Dermis microvascular lymphatic vessel endothelial cell (primary cell): ENCODE measurements around the gene UBE2Q2. TPM values are rescaled to one million over a fixed set of nuclear protein-coding genes. Genes with fewer than 3 reads are reported as not detected.
"Not testable (repeated sequence)": the region's sequence is repeated elsewhere in the genome, so short reads cannot be mapped to it uniquely, and the experiment has no call there.

Experiments
- DNase-seq, 2 donors: peaks; one replicate each; pipeline versions ENCODE4 v3.0.0 to v3.0.0-alpha.2; 2010; ENCODE audit warnings: low read depth in 2 of 2
- total RNA-seq: library from RNA; depleted of rRNA; stranded (reverse); fragments of >200 nt; gene quantifications from 2 replicates; pipeline ENCODE4 v1.2.1, GENCODE V29; 2014

Gene UBE2Q2
- total RNA-seq, 1 donor from 2014 or later, result 44.2 TPM

DNA sequence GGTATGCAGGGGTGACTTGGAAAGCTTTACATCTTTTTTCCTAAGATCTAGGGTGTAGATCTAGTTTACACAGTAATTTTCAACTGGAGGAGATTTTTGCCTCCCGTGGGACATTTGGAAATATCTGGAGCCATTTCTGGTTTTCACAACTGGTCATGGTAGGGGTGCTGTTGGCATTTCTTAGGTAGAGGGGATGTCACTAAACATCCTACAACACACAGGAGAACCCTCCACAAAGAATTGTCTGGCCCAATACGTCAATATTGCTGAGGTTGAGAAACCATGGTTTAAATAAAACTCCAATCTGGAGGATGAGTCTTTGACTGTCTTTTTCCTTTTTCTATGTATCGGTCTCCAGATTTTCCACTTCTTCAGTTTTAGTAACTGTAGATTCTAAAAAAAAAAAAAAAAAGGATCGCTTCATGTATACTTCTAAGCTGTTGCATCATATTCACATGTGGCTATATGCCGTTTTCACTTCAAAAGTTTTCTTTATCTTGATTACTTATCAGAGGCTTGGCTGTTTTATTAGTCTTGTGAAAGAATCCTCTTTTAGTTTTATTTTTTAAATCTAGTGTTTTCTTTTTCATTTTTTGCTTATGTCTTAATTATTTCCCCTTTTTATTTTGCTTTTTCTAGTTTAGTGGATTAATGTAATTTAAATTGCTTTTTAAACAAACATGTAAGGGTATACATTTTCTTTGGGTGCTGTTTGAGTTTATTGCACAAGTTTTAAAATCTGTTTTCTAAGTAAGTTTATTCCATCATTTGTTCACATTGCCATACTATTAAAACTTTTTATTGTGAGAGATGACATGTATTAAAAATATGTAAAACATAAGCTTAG lies 21.2 kb downstream of the UBE2Q2 start:
- DNase-seq, result no peak

DNA sequence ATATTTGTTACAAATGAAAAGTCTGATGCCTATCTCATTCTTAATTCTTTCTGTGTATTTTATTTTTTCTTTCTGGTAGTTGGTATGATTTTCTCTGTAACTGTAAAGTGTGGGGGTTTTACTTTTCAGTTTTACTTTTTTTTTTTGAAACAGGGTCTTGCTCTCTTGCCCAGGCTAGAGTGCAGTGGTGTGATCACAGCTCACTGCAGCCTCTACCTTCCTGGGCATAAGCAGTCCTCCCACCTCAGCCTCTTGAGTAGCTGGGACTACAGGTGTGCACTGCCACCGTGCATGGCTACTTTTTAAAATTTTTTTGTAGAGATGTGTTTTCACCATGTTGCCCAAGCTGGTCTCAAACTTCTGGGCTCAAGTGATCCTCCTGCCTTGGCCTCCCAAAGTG lies 22.8 kb downstream of the UBE2Q2 start:
- not testable (repeated sequence) for DNase-seq

DNA sequence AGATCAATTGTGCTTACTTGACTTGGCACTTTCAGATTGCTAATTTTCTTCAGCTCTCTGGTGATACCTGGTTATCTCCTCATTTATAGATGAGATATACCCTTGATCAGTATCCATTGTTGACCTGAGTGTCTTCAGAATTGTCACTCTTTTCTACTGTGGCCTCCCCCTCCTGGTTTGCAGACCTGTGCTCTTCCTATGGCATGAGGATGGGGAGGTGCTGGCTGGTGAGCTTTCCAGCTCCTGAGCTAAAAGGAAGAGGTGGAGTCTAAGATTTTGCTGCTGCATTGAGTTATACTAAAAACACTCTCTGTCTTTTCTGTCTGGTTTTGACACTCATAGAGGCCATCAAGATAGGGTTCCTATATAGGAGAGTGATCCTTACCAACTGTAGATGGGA lies 23.7 kb downstream of the UBE2Q2 start:
- DNase-seq, result no peak

DNA sequence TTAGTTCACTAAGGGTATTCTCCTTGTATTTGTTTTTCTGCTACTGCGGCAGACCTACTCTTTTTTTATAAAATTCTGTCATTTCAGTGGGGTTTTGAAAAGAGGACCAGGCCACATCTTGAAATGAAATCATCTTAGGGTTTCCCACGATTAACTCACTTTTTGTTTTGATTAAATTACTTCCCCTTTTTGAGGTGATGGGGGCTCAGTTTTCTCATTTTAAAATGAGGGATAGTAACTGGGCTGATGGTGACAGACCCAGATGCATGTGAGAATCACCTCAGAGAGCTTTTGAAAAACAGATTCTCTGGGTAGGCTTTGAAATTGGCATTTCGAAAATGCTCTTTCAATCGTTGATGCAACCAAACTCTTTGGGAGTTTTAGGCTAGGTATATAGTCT lies 24.2 kb downstream of the UBE2Q2 start:
- no peak for DNase-seq

DNA sequence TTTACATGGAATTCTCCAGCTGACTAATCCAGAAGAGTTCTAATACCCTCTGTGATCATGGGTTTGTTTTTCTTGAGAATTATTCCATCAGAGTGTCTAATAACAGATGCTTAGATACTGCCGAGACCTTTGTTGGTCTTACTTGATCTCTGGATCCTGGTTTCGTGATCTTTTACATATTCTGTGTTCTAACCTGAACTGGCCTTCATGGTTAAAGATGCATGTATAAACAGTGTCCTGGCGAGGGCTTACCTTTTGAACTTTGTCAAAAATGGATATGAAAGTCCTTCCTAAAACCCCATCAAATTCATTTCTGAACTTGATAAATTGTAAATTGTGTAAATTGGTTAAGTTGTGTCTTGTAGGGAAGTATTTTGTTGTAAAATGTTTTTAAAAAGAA lies 24.8 kb downstream of the UBE2Q2 start:
- no peak for DNase-seq

DNA sequence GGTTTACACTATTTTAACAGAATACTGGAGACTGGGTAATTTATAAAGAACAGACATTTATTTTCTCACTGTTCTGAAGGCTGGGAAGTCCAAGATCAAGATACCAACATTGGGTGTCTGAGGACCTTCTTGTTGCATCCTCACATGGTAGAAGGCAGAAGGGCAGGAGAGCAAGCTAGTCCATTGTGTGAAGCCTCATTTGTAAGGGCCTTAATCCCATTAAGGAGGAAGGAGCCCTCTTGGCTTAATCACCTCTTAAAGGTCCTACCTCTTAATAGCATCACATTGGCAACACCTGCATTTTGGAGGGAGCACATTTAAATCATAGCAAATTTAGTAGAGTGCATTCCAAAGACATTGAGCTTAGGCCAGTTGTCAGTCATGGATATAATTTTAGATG lies 26.2 kb downstream of the UBE2Q2 start:
- DNase-seq, result no peak

DNA sequence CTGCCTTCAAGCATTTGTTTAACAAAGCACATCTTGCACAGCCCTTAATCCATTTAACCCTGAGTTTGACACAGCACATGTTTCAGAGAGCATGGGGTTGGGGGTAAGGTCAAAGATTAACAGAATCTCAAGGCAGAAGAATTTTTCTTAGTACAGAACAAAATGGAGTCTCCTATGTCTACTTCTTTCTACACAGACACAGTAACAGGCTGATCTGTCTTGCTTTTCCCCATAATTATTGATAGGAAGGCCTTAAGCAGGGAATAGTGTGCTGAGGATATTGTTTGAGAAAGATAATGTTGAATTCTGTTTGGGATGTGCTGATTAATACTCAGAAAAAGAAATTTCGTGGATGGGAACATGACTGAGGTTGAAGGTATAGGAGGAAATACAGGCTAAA lies 28.3 kb downstream of the UBE2Q2 start:
- not testable (repeated sequence) for DNase-seq

DNA sequence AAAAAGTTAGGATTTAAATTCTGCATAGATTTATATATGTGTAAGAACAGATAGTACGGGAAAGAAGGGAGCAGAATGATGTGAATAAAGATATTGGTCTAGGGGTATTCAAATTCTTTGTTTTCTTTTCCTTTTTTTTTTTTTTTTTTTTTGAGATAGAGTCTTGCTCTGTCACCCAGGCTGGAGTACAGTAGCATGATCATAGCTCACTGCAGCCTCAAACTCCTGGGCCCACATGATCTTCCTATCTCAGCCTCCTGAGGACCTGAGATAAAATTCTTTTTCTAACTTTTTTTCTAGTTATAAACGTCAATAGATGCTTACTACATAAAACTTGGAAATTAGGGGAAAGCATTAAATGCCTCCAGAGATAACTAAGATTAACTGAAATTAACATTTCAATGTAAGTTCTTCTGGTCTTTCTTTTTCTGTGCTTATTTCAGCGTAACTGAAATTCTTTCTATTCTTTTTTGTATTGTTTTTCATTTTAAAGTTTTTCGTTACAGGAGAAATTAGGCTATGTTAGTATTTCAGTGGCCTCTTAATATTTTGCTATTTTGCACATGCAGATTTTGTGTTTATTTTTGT lies 29.2 kb downstream of the UBE2Q2 start:
- no peak for DNase-seq

DNA sequence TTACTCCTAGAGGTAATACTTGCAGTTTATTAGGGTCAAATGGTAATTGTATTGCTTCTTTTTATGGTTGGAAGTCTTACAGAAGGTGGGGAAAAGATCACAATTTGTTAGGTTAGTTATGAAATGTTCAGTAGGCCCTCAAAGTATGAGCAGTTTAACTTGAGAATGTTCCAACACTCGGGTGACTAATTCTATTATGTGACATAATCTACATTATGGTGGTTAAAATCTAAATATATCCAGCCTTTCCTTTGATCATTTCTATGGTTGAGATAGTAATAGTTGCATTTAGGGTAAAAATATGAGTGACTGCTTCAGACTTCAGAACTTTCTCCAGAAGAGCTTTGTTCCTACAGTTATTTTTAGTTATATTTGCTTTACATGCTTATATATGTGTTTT lies 40.8 kb downstream of the UBE2Q2 start:
- no peak for DNase-seq

DNA sequence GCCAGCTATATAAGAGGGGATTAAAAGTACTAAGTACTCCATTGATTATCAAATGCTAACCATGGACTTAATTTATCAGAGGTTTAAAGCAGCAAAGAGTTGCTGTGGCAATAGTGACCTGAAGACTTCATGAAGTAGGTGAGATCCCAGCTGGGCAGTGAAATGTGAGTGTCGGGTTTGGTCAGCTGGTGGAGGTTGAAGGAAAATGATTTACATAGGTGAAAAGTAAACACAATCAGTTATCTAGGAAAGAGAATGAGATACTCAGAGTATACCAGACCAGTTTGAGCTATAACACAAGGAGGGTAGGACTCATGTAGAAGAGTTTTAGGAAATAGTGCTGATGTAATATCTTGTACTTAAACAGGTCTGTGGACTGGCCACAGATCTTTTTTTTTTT lies 43.9 kb downstream of the UBE2Q2 start:
- DNase-seq, result no peak

DNA sequence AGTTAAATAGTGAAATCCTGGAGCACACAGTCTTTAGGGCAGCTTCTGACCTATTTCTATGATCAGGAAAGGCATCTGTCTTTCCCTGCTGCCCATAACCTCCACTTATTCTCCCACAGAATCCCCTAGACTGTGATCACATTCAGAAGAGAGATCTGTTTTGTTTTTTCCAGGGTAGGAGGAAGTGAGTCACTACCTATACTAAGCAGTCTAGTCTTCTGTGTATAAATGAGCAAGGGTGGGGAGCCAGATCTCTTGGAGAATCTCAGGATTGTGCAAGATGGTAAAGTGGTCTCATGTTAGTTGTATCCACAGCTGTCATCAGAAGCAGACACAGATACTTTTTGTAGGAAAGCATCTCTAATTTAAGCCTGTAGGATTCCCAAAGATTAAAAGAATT lies 48.6 kb downstream of the UBE2Q2 start:
- DNase-seq, result peak in 1 of 2 donors; percentile 91

DNA sequence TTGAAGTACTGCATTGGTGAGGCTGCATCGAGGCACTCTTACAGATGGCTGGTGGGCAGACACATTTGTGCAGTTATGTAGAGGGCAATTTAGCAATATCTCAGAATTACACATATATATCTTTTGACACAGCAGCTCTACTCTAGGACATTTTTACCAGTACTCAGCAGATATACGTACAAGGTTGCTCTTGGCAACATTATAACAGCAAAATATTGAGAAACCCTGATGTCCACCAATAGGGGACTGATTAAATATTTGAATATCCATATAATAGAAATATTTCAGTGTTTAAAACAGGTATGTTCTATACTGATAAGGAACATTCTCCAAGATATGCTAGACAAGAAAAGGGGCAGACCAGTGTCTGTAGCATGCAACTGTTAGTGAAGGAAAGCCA lies 52.5 kb downstream of the UBE2Q2 start:
- DNase-seq, result no peak

DNA sequence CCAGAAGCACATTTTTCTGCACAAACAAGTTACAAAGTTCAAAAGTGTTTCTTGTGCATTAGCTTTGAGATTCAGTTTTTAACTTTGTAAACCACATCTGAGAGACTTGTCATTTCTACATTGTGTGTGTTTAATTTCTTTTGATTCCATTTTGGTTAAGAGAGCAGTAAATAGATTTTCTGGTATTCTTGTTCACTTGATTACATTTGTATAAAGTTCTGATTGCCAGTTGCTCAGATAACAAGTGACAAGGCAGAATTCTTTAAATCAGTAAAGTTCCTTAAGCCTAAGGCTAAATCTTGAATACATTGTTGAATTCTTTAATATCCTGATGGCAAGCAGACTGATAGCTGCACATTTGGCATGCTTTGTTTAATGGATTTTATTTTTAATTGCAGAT lies 57.3 kb downstream of the UBE2Q2 start:
- no peak for DNase-seq

DNA sequence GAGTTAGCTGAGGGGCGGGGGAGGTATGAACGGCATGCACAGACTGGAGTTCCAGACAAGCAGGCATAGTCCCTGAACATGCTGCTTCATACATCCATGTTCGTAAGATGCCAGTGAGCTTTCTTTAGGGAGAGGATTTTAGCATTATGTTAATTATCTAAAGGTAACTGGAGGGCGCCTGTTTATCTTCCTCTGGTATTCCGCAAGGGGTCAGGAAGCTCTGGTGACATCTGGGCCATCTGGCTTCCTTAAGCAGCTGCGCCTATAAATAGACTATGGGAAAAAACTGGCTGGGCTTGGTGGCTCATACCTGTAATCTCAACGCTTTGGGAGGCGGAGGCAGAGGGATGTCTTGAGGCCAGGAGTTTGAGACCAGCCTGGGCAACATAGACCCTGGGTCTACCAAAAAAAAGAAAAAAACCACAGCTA lies 58.9 kb downstream of the UBE2Q2 start:
- DNase-seq, result peak in 1 of 2 donors; percentile 40

DNA sequence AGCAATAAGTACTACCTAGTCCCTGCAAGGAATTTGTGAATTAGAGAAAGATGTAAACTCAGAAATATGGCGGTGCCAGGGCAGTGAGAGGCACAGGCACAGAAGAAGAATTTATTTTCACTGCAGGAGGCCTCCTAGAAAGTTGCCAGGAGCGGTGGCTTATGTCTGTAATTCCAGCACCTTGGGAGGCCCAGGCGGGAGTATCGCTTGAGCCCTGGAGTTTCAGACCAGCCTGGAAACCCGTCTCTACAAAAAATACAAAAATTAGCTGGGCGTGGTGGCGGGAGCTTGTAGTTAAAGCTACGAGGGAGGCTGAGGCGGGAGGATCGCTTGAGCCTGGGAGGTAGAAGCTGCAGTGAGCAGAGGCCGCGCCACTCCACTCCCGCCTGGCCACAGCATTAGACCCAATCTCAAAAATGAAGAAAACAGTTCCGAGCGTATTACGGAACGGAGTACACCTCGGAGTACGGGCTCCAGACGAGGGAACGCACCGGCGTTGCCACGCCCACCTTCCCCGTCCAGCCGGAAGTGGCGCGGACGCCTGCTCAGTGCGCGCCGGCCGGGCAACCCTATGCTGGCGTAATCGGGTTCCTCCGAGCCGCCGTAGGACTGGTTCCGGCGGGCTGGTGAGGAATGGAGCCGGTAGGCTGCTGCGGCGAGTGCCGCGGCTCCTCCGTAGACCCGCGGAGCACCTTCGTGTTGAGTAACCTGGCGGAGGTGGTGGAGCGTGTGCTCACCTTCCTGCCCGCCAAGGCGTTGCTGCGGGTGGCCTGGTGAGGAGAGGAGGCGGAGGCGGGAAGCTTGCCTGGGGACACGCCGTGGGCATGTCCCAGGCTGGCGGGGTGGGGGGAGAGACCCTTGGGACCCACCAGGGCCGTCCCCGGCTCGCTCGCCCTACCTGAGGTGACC lies 60.3 kb downstream of the UBE2Q2 start, which contains the start of gene FBXO22:
Gene FBXO22, plus strand, starts transcription at position 548 of the 909 bp plus-strand sequence. Its CDS starts 86 bp downstream, at position 634.
- DNase-seq, result peak; percentile 72 to 93

DNA sequence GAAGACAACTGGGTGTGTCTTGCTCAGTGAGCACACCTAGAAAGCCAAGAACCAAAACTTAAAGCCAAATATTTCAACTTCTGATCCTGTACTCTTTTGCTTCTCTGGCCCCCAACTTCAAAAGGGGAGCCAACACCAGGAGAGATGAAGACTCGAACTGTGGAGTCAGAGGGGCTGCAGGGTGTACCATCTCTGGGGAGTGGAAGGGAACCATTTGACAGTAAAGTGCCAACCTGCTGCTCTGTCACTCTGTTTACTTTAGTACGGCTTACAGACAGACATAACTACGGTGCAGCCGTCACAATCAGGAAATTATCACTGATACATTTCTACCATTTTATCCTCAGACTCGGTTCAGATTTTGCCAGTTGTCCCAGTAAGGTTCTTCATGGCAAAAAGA lies 62.0 kb downstream of the UBE2Q2 start:
- DNase-seq, result no peak

DNA sequence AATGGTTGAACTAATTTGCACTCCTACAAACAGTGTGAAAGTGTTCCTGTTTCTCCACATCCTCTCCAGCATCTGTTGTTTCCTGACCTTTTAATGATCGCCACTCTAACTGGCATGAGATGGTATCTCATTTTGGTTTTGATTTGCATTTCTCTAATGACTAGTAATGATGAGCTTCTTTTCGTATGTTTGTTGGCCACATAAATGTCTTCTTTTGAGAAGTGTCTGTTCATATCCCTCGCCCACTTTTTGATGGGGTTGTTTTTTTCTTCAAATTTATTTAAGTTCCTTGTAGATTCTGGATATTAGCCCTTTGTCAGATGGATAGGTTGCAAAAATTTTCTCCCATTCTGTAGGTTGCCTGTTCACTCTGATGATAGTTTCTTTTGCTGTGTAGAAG lies 67.1 kb downstream of the UBE2Q2 start:
- DNase-seq, result not testable (repeated sequence)

DNA sequence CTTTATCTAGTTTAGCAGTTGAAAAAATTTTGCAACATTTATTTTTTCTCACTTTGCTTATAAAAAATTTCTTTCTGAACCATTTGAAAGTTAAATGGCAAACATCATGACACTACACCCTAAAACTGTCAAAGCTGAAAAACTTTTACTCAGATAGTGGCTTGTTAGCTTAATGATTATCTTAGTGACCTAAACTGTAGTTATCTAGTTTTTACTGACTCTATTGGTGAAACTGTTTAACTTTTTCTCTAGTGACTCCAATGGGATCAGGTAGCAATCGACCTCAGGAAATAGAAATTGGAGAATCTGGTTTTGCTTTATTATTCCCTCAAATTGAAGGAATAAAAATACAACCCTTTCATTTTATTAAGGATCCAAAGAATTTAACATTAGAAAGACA lies 73.7 kb downstream of the UBE2Q2 start:
- DNase-seq, result no peak

DNA sequence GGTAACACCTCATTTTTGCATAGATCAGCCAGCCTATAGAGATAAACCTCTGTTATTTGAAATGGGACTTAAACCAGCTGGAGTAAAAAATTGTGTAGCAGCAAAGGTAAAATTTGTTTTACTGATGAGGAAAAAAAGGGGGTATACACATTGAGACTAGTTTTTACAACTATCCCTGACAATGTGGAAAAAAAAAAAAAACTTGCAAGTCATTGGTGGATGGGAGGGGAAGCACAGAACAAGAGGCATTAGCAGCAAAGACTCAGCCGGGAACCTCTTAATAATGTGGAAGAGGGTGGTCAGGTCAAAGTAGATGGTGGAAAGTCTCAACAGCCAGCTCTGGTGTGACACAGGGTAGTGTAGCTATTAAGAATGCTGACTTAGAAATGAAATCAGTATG lies 74.9 kb downstream of the UBE2Q2 start:
- no peak for DNase-seq

DNA sequence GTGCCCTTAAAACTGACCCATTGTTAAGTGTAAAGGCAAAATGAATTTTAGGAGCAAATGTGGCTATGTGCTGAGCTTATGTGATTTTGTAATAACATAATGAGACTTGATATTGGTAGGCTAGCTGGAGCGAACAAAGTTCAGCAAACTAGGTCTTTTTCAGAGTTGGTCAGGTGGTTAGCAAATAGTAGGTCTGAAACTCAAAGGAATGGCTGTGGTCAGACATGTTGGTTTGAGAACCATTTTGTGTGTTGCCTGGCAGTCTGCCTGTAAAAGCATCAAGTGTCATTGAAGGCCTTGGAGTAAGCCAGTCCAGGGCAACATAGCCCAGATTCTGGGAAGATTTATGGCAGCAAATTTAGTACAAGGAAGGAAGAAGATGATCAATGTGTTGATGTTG lies 76.8 kb downstream of the UBE2Q2 start:
- peak in 1 of 2 donors; percentile 5 for DNase-seq

DNA sequence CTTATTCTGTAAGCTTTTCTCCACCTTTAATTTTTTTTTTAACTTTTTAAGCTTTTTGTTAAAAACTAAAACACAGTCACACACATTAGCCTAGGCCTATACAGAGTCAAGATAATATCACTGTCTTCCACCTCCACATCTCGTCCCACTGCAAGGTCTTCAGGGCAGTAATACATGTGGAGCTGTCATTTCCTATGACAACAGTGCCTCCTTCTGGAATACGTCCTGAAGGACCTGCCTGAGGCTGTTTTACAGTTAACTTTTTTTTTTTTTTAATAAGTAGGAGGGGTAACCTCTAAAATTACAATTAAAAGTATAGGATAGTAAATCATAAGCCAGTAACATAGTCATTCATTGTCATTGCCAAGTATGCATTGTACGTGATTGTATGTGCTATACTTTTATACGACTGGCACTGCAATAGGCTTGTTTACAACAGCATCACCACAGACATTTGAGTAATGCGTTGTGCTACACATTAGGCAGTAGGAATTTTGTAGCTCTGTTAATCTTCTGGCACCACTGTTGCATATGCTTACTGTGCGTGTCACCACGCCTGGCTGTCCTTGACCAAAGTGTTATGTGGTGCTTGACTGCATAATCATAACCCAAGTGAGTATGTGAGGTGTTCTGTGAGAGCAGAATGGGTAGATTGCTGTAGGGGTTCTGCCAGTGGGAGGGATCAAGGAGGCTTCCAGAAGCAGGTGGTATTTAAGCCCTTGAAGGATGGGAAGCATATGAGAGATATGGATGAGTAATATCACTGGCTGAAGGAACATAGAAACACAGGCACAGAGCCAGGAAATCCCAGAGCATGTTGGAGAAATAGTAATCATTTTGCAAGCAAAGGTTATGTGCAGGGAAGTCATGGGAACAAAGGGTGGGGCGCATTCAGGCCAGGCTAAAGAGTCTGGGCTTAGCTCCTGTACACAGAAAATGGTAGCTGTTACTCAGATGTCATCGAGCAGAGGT lies 78.8 kb downstream of the UBE2Q2 start:
- DNase-seq, result peak; percentile 60 to 82
